A549 (cell line): ENCODE measurements around the gene SZT2. TPM values are rescaled to one million over a fixed set of nuclear protein-coding genes. Genes with fewer than 3 reads are reported as not detected.

Experiments
- ATAC-seq, 2 experiments: fragments of 200-7000 bp in 1 of 2; fragments of >200 bp in 1 of 2; cut with Nextera tagmentation in 1 of 2; cut with Tn5 transposase in 1 of 2; 3 replicates each; pipeline versions ENCODE4 v1.8.0 to v1.9.1; 2018 to 2020; ENCODE audit warnings: mild to moderate bottlenecking in 1 of 2, moderate library complexity in 1 of 2
- CTCF ChIA-PET: fragments of 300-600 bp; sonication (Branson Sonifier 250); formaldehyde crosslinking; extraction: SDS; loops from one replicate; lab custom pipeline; 2021; ENCODE audit warnings: antibody characterized with exemption, inconsistent platforms; lab: Yijun Ruan, JAX
- POLR2A ChIA-PET: fragments of 350-600 bp; formaldehyde crosslinking; extraction: SDS; loops from one replicate; lab custom pipeline; 2021; ENCODE audit warnings: antibody characterized with exemption, inconsistent platforms; lab: Yijun Ruan, JAX
- DNase-seq, 2 experiments: peaks; one replicate each; pipeline versions ENCODE4 v3.0.0 to v3.0.0-alpha.2; 2011 to 2016; ENCODE audit warnings: low read depth in 1 of 2, low spot score in 1 of 2
- FAIRE-seq: peaks from 2 replicates; lab custom pipeline; 2011; peaks lifted over from hg19 to GRCh38; lab: Jason Lieb, UNC
- H3K27ac ChIP-seq, 2 experiments: fragments of >200 bp; sonication (Bioruptor Twin); formaldehyde crosslinking; 3 replicates each; pipeline ENCODE4 v1.5.1; 2016 to 2017
- H3K4me1 ChIP-seq: fragments of >200 bp; sonication (Bioruptor Twin); formaldehyde crosslinking; 3 replicates; pipeline ENCODE4 v1.6.1; 2016
- H3K4me2 ChIP-seq: fragments of >200 bp; sonication (Bioruptor Twin); formaldehyde crosslinking; 3 replicates; pipeline ENCODE4 v1.6.1; 2016
- H3K4me3 ChIP-seq: fragments of >200 bp; sonication (Bioruptor Twin); formaldehyde crosslinking; 3 replicates; pipeline ENCODE4 v1.5.1; 2016
- H3K9me3 ChIP-seq: fragments of >200 bp; sonication (Bioruptor Twin); formaldehyde crosslinking; 3 replicates; pipeline ENCODE4 v1.6.1; 2016
- BCL3 ChIP-seq: fragments of >200 bp; sonication (Bioruptor Twin); formaldehyde crosslinking; IDR thresholded peaks from 3 replicates; pipeline ENCODE4 v1.6.1; 2016
- CBX2 ChIP-seq: fragments of 200-600 bp; sonication (generic); IDR thresholded peaks from 2 replicates; pipeline ENCODE4 v1.6.1; 2016; ENCODE audit warnings: low read depth, mild to moderate bottlenecking, borderline replicate concordance
- CEBPB ChIP-seq, 2 experiments: fragments of >200 bp in 1 of 2; sonication (Bioruptor Twin) in 1 of 2; formaldehyde crosslinking in 1 of 2; IDR thresholded peaks; 2 replicates each; pipeline ENCODE4 v1.6.1; 2012 to 2016
- CHD2 ChIP-seq: fragments of 150-350 bp; IDR thresholded peaks from 2 replicates; pipeline ENCODE4 v1.6.1; 2014; ENCODE audit warnings: low read length; ENCODE audit not compliant: partially characterized antibody
- CHD4 ChIP-seq: fragments of 200-600 bp; sonication (generic); IDR thresholded peaks from 2 replicates; pipeline ENCODE4 v1.6.1; 2016; ENCODE audit warnings: antibody characterized with exemption, mild to moderate bottlenecking, borderline replicate concordance
- EHMT2 ChIP-seq: fragments of 200-600 bp; sonication (generic); IDR thresholded peaks from 2 replicates; pipeline ENCODE4 v1.6.1; 2016; ENCODE audit warnings: antibody characterized with exemption, low read depth, mild to moderate bottlenecking, moderate library complexity
- ELK1 ChIP-seq: fragments of 150-350 bp; IDR thresholded peaks from 2 replicates; pipeline ENCODE4 v1.6.1; 2014; ENCODE audit warnings: low read depth, mild to moderate bottlenecking, low read length
- ESRRA ChIP-seq: fragments of 150-350 bp; IDR thresholded peaks from 2 replicates; pipeline ENCODE4 v1.6.1; 2014; ENCODE audit warnings: mild to moderate bottlenecking, low read length, borderline replicate concordance
- FOSB ChIP-seq: fragments of 250-450 bp; sonication (Bioruptor Pico); IDR thresholded peaks from 2 replicates; pipeline ENCODE4 v1.5.0; 2020; ENCODE audit warnings: mild to moderate bottlenecking, moderate library complexity
- FOSL2 ChIP-seq, 2 experiments: fragments of 450-650 bp in 1 of 2; fragments of >200 bp in 1 of 2; sonication (Bioruptor Twin) in 1 of 2; formaldehyde crosslinking; IDR thresholded peaks; 2 replicates each; pipeline versions ENCODE4 v1.5.0 to v1.6.1; 2016 to 2020; ENCODE audit warnings: mild to moderate bottlenecking in 1 of 2, moderate library complexity in 1 of 2
- GATA3 ChIP-seq: IDR thresholded peaks from 2 replicates; pipeline ENCODE4 v1.6.1; 2012; ENCODE audit warnings: borderline replicate concordance
- HEYL ChIP-seq: fragments of 250-450 bp; sonication (Bioruptor Pico); IDR thresholded peaks from 2 replicates; pipeline ENCODE4 v1.8.0; 2021; ENCODE audit warnings: mild to moderate bottlenecking, moderate library complexity
- HOXA7 ChIP-seq: fragments of 250-450 bp; sonication (Bioruptor Pico); IDR thresholded peaks from 2 replicates; pipeline ENCODE4 v1.5.0; 2020; ENCODE audit warnings: mild to moderate bottlenecking, moderate library complexity
- HOXB5 ChIP-seq: fragments of 250-450 bp; sonication (Bioruptor Pico); IDR thresholded peaks from 2 replicates; pipeline ENCODE4 v1.5.0; 2020; ENCODE audit warnings: mild to moderate bottlenecking, moderate library complexity
- JUN ChIP-seq, 2 experiments: fragments of >200 bp; sonication (Bioruptor Twin); formaldehyde crosslinking; IDR thresholded peaks; 2 replicates in 1 of 2; 3 replicates in 1 of 2; pipeline ENCODE4 v1.6.1; 2016 to 2017
- KDM1A ChIP-seq: fragments of 200-600 bp; sonication (generic); IDR thresholded peaks from 2 replicates; pipeline ENCODE4 v1.6.1; 2016; ENCODE audit warnings: low read depth, mild to moderate bottlenecking
- KDM5A ChIP-seq: fragments of 200-600 bp; sonication (generic); IDR thresholded peaks from 2 replicates; pipeline ENCODE4 v1.6.1; 2016; ENCODE audit warnings: antibody characterized with exemption, mild to moderate bottlenecking
- MAFK ChIP-seq: fragments of 450-650 bp; IDR thresholded peaks from 2 replicates; pipeline ENCODE4 v1.6.1; 2014; ENCODE audit not compliant: partially characterized antibody
- MAZ ChIP-seq: fragments of 150-350 bp; IDR thresholded peaks from 2 replicates; pipeline ENCODE4 v1.6.1; 2014; ENCODE audit warnings: antibody characterized with exemption, low read depth, low read length, borderline replicate concordance
- MYC ChIP-seq: IDR thresholded peaks from 2 replicates; pipeline ENCODE4 v1.6.1; 2012; ENCODE audit warnings: mild to moderate bottlenecking, inconsistent platforms, low read length, improper control_type of control experiment, borderline replicate concordance
- NR3C1 ChIP-seq: fragments of >200 bp; sonication (Bioruptor Twin); formaldehyde crosslinking; IDR thresholded peaks from 3 replicates; pipeline ENCODE4 v1.6.1; 2017
- RAD21 ChIP-seq, 2 experiments: fragments of >200 bp in 1 of 2; sonication (Bioruptor Twin) in 1 of 2; formaldehyde crosslinking in 1 of 2; IDR thresholded peaks in 1 of 2; conservative IDR thresholded peaks in 1 of 2; 2 replicates in 1 of 2; 3 replicates in 1 of 2; pipeline ENCODE4 v1.6.1; 2012 to 2018; ENCODE audit warnings: inconsistent platforms in 1 of 2
- RNF2 ChIP-seq: fragments of 200-600 bp; sonication (generic); IDR thresholded peaks from 2 replicates; pipeline ENCODE4 v1.6.1; 2016; ENCODE audit warnings: low read depth, mild to moderate bottlenecking, antibody characterized with exemption, moderate library complexity, borderline replicate concordance
- SMC3 ChIP-seq: fragments of >200 bp; sonication (Bioruptor Twin); formaldehyde crosslinking; IDR thresholded peaks from 3 replicates; pipeline ENCODE4 v1.6.1; 2018; ENCODE audit warnings: inconsistent platforms
- SREBF2 ChIP-seq: fragments of 450-650 bp; IDR thresholded peaks from 2 replicates; pipeline ENCODE4 v1.6.1; 2014; ENCODE audit warnings: mild to moderate bottlenecking, moderate library complexity
- TFCP2L1 ChIP-seq: fragments of 250-450 bp; sonication (Bioruptor Pico); IDR thresholded peaks from 2 replicates; pipeline ENCODE4 v1.5.0; 2021; ENCODE audit warnings: mild to moderate bottlenecking
- ZFP36 ChIP-seq: fragments of 450-650 bp; IDR thresholded peaks from 2 replicates; pipeline ENCODE4 v1.6.1; 2014; ENCODE audit warnings: borderline replicate concordance; ENCODE audit not compliant: partially characterized antibody
- ZSCAN20 ChIP-seq: fragments of 250-450 bp; sonication (Bioruptor Pico); IDR thresholded peaks from 2 replicates; pipeline ENCODE4 v1.8.0; 2022; ENCODE audit warnings: mild to moderate bottlenecking, moderate library complexity
- WGBS: methylation state at CpG from one replicate; pipeline ENCODE4 v1.1.6; 2017; ENCODE audit errors: missing lambda C conversion rate; 5-methylcytosine and 5-hydroxymethylcytosine counted together
- polyA plus RNA-seq, 4 experiments: library from polyadenylated mRNA; depleted of rRNA in 3 of 4; stranded (reverse); fragments of >200 nt; fragmentation: RNase III in 1 of 4; extraction: RNeasy Plus Mini Kit Qiagen cat#74134 plus additional on column Dnase treatment in 1 of 4; gene quantifications; 2 replicates in 3 of 4; 3 replicates in 1 of 4; pipeline ENCODE4 v1.2.3, GENCODE V29; 2011 to 2017
- TF ChIP-seq, protein P1 (sequence below): IDR thresholded peaks from 2 replicates; pipeline ENCODE4 v1.6.1; 2012
- TF ChIP-seq, protein P2 (sequence below): IDR thresholded peaks from 2 replicates; pipeline ENCODE4 v1.6.1; 2012; ENCODE audit warnings: low read depth, borderline replicate concordance
- TF ChIP-seq, protein P3 (sequence below): fragments of 250-450 bp; sonication (Bioruptor Pico); IDR thresholded peaks from 2 replicates; pipeline ENCODE4 v1.5.0; 2021; ENCODE audit warnings: mild to moderate bottlenecking, moderate library complexity, borderline replicate concordance

SZT2 gene
- polyA plus RNA-seq, 2 of the 4 experiments (the other 2 are of a cell fraction): 6.1 to 6.5 TPM

DNA sequence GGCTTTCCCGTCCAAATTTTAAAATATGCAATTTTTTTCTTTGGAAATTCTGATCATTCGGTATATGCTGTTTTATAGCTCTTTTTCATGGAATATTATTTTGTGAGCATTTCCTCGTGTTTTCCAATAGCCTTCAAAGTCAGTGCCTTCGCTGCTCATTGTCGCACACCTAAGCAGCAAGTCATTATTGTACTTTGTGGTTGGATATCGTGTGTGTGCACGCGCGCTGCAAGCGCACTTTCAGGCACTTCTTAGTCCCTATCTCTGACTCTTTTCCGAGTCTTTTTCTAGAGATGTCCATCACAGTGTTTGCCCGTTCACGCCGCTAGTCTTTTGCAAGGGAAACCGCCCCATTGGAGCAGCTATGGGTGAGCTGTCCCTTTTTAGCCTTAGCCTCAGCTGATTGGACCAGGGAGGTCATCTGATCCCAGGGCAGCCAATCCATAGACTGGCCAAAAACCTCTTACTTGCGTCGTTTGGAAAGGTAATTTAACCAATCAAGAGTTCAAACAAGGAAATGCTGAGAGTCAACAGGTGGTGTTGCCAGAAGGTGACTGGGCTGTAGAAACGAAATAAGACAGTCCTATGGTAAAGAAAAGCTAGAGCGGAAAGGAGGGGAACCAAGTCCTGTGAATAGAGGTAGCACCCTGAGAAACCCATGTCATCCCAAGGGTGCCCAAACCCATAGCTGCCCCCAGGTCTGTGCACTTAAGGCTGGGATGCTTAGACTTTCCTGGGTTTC, 64.7 kb downstream of the SZT2 start:
- no peak for FAIRE-seq
- CTCF ChIA-PET: interaction anchor here (0.6 to 1.9 kb wide), 4 partner anchors 24 to 135 kb away, joined by 3 to 6 read pairs (median 4); no protein-coding TSS in a partner anchor
- WGBS: 84% methylated on average over 19 of the region's 19 CpGs
- no peaks in the 10 kb centered on the region; the same call in 2 of the 3 replicates for H3K9me3 ChIP-seq
- DNase-seq: no peak
- H3K4me1 ChIP-seq: peaks cover 10% of the 10 kb centered on the region; the same call in 1 of the 3 replicates
- 0 out of 6 replicates have a peak, but pooled peaks of 1 of the 2 experiments have one; percentile 12 for ATAC-seq
- POLR2A ChIA-PET: interaction anchor here (1.0 to 1.5 kb wide), 3 partner anchors 14 to 194 kb away, joined by 3 to 4 read pairs (median 3); partner anchors contain the start of gene ELOVL1
- H3K4me2 ChIP-seq: peak overlapping the region; percentile 79
- H3K4me3 ChIP-seq: peak overlapping the region; percentile 43
- TF ChIP-seq CHD2 (no peak), KDM1A (no peak), EHMT2 (no peak), ZSCAN20 (CRISPR knock-in tag) (no peak), HEYL (CRISPR knock-in tag) (no peak), JUN (IDR thresholded peaks at IDR 0.05) (no peak), FOSB (CRISPR knock-in tag) (no peak), FOSL2 (IDR thresholded peaks at IDR 0.05) (no peak), FOSL2 (CRISPR knock-in tag; IDR thresholded peaks at IDR 0.05) (no peak), KDM5A (no peak), TFCP2L1 (CRISPR knock-in tag) (no peak), MAZ (no peak), RAD21 (conservative IDR thresholded peaks at IDR 0.05 in 1 of 2, IDR thresholded peaks at IDR 0.05 in 1 of 2) (no peak), CEBPB (IDR thresholded peaks at IDR 0.05) (no peak), SREBF2 (no peak), BCL3 (no peak), MAFK (no peak)
- TF ChIP-seq, protein P1, sequence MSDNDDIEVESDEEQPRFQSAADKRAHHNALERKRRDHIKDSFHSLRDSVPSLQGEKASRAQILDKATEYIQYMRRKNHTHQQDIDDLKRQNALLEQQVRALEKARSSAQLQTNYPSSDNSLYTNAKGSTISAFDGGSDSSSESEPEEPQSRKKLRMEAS: no peak
- TF ChIP-seq, protein P2, sequence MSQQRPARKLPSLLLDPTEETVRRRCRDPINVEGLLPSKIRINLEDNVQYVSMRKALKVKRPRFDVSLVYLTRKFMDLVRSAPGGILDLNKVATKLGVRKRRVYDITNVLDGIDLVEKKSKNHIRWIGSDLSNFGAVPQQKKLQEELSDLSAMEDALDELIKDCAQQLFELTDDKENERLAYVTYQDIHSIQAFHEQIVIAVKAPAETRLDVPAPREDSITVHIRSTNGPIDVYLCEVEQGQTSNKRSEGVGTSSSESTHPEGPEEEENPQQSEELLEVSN: no peak
- H3K27ac ChIP-seq: peak overlapping the region; percentile 83 to 91

- Histone ChIP-seq H3K4me3 (no peak overlapping the region), H3K9me3 (no peaks in the 10 kb centered on the region; the same call in 2 of the 3 replicates), H3K4me2 (no peak overlapping the region), H3K27ac (no peak overlapping the region), H3K4me1 (peaks cover 10% of the 10 kb centered on the region; the same call in 1 of the 3 replicates)
- CTCF ChIA-PET: interaction anchor here (0.6 to 1.9 kb wide), 3 partner anchors 25 to 135 kb away, joined by 3 to 6 read pairs (median 4); no protein-coding TSS in a partner anchor
- DNase-seq: no peak
- POLR2A ChIA-PET: no interaction called here
- 94% methylated on average over 7 of the region's 7 CpGs for WGBS
- ATAC-seq: no peak
- no peak for FAIRE-seq
- TF ChIP-seq RNF2: no peak
- no peak for TF ChIP-seq HOXB5 (CRISPR knock-in tag)
- no peak for TF ChIP-seq SREBF2
- TF ChIP-seq, protein P3, sequence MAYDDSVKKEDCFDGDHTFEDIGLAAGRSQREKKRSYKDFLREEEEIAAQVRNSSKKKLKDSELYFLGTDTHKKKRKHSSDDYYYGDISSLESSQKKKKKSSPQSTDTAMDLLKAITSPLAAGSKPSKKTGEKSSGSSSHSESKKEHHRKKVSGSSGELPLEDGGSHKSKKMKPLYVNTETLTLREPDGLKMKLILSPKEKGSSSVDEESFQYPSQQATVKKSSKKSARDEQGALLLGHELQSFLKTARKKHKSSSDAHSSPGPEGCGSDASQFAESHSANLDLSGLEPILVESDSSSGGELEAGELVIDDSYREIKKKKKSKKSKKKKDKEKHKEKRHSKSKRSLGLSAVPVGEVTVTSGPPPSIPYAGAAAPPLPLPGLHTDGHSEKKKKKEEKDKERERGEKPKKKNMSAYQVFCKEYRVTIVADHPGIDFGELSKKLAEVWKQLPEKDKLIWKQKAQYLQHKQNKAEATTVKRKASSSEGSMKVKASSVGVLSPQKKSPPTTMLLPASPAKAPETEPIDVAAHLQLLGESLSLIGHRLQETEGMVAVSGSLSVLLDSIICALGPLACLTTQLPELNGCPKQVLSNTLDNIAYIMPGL: no peak
- TF ChIP-seq NR3C1: no peak
- TF ChIP-seq SMC3: no peak
- TF ChIP-seq ESRRA: no peak
- TF ChIP-seq CEBPB (IDR thresholded peaks at IDR 0.05): no peak
- TF ChIP-seq TFCP2L1 (CRISPR knock-in tag): no peak
- no peak for TF ChIP-seq CBX2
- no peak for TF ChIP-seq MYC
- TF ChIP-seq CHD2: no peak
- TF ChIP-seq GATA3: no peak
- TF ChIP-seq ZFP36: no peak
- no peak for TF ChIP-seq HOXA7 (CRISPR knock-in tag)
- no peak for TF ChIP-seq ELK1
- no peak for TF ChIP-seq CHD4
Observed at GRCh38 chr1:43455213-43455889, 65.7 kb downstream of the SZT2 start.
